ENCODE measurements around the gene NCF4. TPM values are rescaled to one million over a fixed set of nuclear protein-coding genes. Genes with fewer than 3 reads are reported as not detected.
A peak's percentile ranks its signal among the peaks of the same experiment; 100 is the strongest.

NCF4 gene
- polyA plus RNA-seq, 2 donors = 4.2 to 7.0 TPM

DNA sequence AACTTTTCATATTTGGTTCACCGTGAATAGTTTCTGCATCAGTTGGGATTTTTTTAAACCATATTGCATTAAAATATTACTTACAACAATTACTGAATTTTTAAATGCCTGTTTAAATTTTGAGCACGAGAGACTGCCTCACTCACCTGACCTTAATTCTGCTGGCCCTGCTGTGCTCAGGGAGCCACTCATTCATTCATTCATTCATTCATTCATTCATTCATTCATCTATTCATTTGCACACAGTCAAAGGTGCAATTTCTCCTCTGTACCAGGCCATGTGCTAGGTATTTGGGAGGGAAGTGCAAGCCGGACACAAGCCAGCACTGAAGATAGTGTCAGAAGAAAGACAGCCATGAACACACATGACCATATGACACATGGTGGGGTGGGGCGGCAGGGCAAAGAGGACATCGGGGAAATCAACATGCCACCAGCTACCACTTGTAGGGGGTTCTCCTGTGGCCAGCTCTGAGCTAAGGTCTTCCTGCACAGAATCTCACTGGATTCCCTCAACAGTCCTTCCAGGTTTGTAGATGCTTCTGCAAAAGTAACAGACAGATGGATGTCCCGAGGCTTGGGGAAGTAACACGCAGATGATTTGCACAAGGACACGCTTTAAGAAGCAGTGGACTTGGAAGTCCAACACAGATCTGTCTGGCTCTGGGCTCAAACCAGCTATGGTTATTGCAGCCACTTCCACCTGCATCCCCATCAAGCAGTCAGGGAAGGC is 52.1 kb downstream of the NCF4 start:
- Histone ChIP-seq H3K27me3 (ENCODE audit: control insufficient read depth in 1 of 2, insufficient read depth in 2 of 2, low read length in 2 of 2) (no peaks in the 10 kb centered on the region), H3K27ac (ENCODE audit: low read depth in 2 of 2, low read length in 1 of 2) (no peak overlapping the region), H3K4me1 (ENCODE audit: control insufficient read depth in 2 of 2, insufficient read depth in 2 of 2, low read length in 1 of 2) (no peaks in the 10 kb centered on the region), H3K4me3 (ENCODE audit: low read depth in 1 of 2, low read length in 2 of 2) (no peak overlapping the region), H3K36me3 (ENCODE audit: control insufficient read depth in 2 of 2, insufficient read depth in 2 of 2, low read length in 1 of 2) (no peaks in the 10 kb centered on the region), H3K9me3 (ENCODE audit: control insufficient read depth in 2 of 2, insufficient read depth in 1 of 2, low read depth in 1 of 2, low read length in 1 of 2) (peaks cover 0 to 2% of the 10 kb centered on the region in 2 donors)
- 79 to 83% methylated on average over 8 of the region's 8 CpGs for WGBS, 2 donors

DNA sequence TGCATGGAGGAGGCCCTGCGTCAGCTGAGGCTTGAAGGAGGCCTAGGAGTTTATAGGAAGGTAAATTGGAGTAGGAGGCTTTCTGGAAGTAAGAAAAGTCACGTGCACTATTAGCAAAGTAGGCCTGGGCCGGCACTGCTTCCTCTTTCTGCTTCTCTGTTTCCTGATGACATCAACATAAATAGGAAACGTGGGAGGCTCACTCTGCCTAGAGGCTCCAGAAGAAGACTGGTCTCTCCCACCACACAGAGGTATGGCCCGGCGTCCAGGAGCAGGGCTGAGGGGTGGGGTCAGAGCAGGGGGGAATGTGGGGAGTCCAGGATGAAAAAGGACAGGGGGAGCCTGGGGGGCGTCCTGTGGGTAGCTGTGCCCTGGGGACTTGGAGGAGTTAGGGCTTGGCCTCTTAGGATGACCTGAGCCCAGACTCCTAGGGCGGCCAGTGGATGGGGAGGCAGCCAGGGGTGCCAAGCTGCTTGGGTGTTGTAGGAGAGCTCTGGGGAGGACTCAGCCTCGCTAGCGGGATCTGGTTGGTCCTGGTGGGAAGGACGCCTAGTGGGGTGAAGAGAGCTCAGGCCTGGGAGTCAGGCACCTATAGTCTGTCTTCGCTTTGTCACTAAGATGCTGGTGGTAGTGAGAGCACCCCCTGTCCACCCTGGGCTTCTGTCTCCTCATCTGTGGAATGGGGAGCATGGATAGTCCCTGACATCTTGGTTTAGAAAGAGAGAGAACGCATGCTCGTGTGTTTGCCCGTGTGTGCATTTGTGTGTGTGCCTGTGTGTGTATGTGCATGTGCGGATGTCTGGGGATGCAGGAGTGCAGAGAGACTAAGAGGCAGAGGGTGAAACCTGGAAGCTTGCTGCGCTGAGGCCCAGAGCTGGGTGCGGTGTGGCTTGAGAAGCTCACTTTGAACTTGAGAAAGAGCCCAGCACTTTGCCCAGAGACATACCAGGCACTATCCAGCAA is 52.9 kb downstream of the NCF4 start, which contains the start of gene CSF2RB:
Gene CSF2RB (plus strand): TSS at position 202 of the 963 bp plus-strand sequence. CDS start 8,580 bp downstream, outside the sequence.
- Histone ChIP-seq H3K36me3 (ENCODE audit: control insufficient read depth in 2 of 2, insufficient read depth in 2 of 2, low read length in 1 of 2) (no peaks in the 10 kb centered on the region), H3K4me1 (ENCODE audit: control insufficient read depth in 2 of 2, insufficient read depth in 2 of 2, low read length in 1 of 2) (no peaks in the 10 kb centered on the region), H3K9me3 (ENCODE audit: control insufficient read depth in 2 of 2, insufficient read depth in 1 of 2, low read depth in 1 of 2, low read length in 1 of 2) (peaks cover 0 to 2% of the 10 kb centered on the region in 2 donors), H3K27ac (ENCODE audit: low read depth in 2 of 2, low read length in 1 of 2) (peak within 1 kb of the TSS in 1 of 2 donors; percentile 47), H3K4me3 (ENCODE audit: low read depth in 1 of 2, low read length in 2 of 2) (peak within 1 kb of the TSS in 1 of 2 donors; percentile 30), H3K27me3 (ENCODE audit: control insufficient read depth in 1 of 2, insufficient read depth in 2 of 2, low read length in 2 of 2) (no peaks in the 10 kb centered on the region)
- WGBS, 2 donors = 65 to 66% methylated on average over 18 of the region's 18 CpGs

DNA sequence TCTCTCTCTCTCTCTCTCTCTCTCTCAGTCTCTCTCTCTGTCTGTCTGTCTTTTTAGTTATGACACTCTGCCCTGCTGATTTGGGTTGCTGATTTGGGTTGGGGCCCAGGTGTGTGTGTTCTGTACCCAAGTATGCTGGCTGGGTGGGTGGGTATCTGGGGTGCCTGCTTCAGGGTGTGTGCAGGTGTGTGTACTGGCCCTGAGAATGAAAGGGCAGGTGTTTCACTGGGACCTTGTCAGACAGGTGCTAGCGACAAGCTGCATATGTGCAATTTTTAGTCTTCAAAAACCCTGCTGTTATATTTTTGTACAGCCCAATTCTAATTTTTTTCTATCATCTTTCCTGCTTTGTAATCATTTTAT is 53.6 kb downstream of the NCF4 start:
- H3K4me1 ChIP-seq (ENCODE audit: control insufficient read depth in 2 of 2, insufficient read depth in 2 of 2, low read length in 1 of 2) = no peaks in the 10 kb centered on the region
- 69 to 89% methylated on average over 1 of the region's 1 CpG for WGBS, 2 donors
- no peaks in the 10 kb centered on the region for H3K36me3 ChIP-seq (ENCODE audit: control insufficient read depth in 2 of 2, insufficient read depth in 2 of 2, low read length in 1 of 2)
- H3K9me3 ChIP-seq (ENCODE audit: control insufficient read depth in 2 of 2, insufficient read depth in 1 of 2, low read depth in 1 of 2, low read length in 1 of 2) = peaks cover 0 to 2% of the 10 kb centered on the region in 2 donors
- H3K4me3 ChIP-seq (ENCODE audit: low read depth in 1 of 2, low read length in 2 of 2) = peak overlapping the region in 1 of 2 donors; percentile 30
- no peaks in the 10 kb centered on the region for H3K27me3 ChIP-seq (ENCODE audit: control insufficient read depth in 1 of 2, insufficient read depth in 2 of 2, low read length in 2 of 2)
- no peak overlapping the region for H3K27ac ChIP-seq (ENCODE audit: low read depth in 2 of 2, low read length in 1 of 2)

DNA sequence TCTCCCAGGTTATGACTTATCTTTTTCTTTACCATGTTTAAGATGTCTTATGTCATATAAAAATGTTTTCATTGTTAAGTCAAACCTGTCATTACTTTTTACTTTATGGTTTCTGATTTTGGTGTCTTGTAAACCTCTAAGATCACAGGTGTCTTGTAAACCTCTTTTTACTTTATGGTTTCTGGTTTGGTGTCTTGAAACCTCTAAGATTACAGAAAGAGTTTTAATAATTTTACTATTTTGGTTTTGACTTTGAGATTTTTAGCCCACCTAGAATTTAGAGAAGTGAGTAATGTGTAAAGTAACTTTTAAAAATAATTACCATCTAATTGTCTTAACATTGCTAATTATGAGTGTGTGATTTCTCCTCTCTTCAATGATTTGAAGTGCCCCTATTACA is 55.2 kb downstream of the NCF4 start:
- no peak overlapping the region for H3K27ac ChIP-seq (ENCODE audit: low read depth in 2 of 2, low read length in 1 of 2)
- H3K4me3 ChIP-seq (ENCODE audit: low read depth in 1 of 2, low read length in 2 of 2) = no peak overlapping the region
- H3K27me3 ChIP-seq (ENCODE audit: control insufficient read depth in 1 of 2, insufficient read depth in 2 of 2, low read length in 2 of 2) = no peaks in the 10 kb centered on the region
- H3K9me3 ChIP-seq (ENCODE audit: control insufficient read depth in 2 of 2, insufficient read depth in 1 of 2, low read depth in 1 of 2, low read length in 1 of 2) = peaks cover 0 to 2% of the 10 kb centered on the region in 2 donors
- peaks cover 0 to 2% of the 10 kb centered on the region in 2 donors for H3K4me1 ChIP-seq (ENCODE audit: control insufficient read depth in 2 of 2, insufficient read depth in 2 of 2, low read length in 1 of 2)
- H3K36me3 ChIP-seq (ENCODE audit: control insufficient read depth in 2 of 2, insufficient read depth in 2 of 2, low read length in 1 of 2) = no peaks in the 10 kb centered on the region

DNA sequence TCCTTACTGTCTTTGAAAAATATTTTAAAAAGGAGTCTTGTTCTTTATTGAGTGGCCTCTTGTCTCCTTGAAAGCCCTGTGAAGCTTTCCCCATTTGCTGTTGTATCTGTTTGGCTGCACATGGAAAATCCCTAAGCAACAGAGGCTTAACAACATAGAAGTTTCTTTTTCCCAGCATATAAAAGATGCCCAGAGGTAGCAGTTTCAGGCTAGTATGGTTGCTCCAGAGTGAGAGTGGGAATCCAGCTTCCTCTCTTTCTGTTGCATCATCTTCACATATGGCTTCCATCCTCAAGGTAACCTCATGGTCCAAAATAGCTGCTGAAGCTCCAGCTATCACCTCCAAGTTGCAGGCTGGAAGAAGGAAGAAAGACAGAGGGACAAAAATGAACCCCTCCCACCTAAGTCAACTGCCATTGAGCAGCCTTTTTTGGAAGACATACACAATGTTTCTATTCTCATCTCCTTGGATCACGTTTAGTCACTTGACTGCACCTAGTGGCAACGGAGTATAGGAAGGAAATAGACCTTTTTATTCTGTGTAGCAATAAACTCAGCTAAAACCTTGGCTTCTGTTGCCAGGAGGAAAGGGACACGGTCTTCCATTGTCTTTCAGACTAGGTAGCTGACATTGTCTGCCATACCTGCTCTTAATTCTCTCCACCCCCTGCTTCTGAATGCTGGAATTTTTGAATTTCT is 57.9 kb downstream of the NCF4 start:
- Histone ChIP-seq H3K9me3 (ENCODE audit: control insufficient read depth in 2 of 2, insufficient read depth in 1 of 2, low read depth in 1 of 2, low read length in 1 of 2) (no peaks in the 10 kb centered on the region), H3K4me1 (ENCODE audit: control insufficient read depth in 2 of 2, insufficient read depth in 2 of 2, low read length in 1 of 2) (peaks cover 2 to 19% of the 10 kb centered on the region in 2 donors), H3K27me3 (ENCODE audit: control insufficient read depth in 1 of 2, insufficient read depth in 2 of 2, low read length in 2 of 2) (no peaks in the 10 kb centered on the region), H3K27ac (ENCODE audit: low read depth in 2 of 2, low read length in 1 of 2) (no peak overlapping the region), H3K36me3 (ENCODE audit: control insufficient read depth in 2 of 2, insufficient read depth in 2 of 2, low read length in 1 of 2) (no peaks in the 10 kb centered on the region), H3K4me3 (ENCODE audit: low read depth in 1 of 2, low read length in 2 of 2) (no peak overlapping the region)
- WGBS, 2 donors = 68 to 88% methylated on average over 3 of the region's 3 CpGs

DNA sequence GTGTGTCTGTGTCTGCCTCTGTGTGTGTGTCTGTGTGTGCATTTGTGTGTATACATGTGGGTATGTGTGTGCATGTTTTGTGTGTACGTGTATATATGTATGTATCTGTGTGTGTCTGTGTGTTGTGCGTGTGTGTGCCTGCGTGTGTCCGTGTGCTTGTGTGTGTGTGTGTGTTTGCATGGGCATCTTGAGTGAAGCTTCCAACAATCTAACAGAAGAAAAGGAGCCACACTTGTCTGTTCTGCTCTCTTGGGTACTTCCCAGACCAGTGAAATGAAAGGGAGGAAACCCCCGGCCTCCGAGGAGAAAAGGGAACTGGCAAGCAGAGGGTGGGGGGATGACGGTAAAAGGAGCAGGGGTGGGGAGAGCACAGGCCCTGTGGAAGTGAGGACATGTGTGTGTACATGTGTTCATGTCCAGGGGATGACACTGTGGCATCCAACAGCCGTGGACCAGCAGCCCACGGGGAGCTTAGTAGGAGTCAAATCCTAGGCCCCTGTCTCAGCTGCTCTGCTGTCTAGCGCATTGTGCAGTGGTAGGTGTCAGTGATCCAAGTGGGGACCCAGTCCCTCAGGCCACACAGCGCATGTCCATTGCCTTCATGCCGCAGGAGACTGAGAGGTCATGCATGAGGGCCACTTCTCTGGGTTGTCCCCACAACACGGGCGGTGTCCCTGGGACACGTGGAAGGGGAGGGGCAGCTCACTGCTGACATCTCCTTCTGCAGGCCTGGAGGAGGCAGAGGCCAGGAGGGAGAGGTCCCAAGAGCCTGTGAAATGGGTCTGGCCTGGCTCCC is 60.7 kb downstream of the NCF4 start:
- 51 to 56% methylated on average over 15 of the region's 15 CpGs for WGBS, 2 donors
- Histone ChIP-seq H3K27me3 (ENCODE audit: control insufficient read depth in 1 of 2, insufficient read depth in 2 of 2, low read length in 2 of 2) (no peaks in the 10 kb centered on the region), H3K4me3 (ENCODE audit: low read depth in 1 of 2, low read length in 2 of 2) (no peak overlapping the region), H3K9me3 (ENCODE audit: control insufficient read depth in 2 of 2, insufficient read depth in 1 of 2, low read depth in 1 of 2, low read length in 1 of 2) (no peaks in the 10 kb centered on the region), H3K4me1 (ENCODE audit: control insufficient read depth in 2 of 2, insufficient read depth in 2 of 2, low read length in 1 of 2) (peaks cover 2 to 19% of the 10 kb centered on the region in 2 donors), H3K36me3 (ENCODE audit: control insufficient read depth in 2 of 2, insufficient read depth in 2 of 2, low read length in 1 of 2) (no peaks in the 10 kb centered on the region), H3K27ac (ENCODE audit: low read depth in 2 of 2, low read length in 1 of 2) (no peak overlapping the region)

DNA sequence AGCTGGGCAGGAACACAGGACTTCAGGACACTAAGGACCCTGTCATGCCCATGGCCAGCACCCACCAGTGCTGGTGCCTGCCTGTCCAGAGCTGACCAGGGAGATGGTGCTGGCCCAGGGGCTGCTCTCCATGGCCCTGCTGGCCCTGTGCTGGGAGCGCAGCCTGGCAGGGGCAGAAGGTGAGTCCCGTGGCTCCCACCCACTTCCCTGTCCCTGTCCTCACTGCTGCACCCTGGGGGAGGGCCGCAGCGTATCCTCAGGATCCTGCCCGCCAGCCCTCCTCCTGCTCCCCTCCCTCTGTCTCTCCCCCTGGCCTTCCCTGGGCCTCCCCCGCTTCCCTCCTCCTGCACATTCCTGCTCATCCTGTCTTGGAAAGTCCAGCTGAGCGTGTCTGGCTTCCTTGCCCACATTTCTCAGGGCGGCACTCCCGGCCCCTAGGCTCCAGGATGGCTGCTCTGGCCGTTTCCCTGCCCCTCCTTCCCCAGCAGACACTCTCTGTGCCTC is 61.4 kb downstream of the NCF4 start:
- no peaks in the 10 kb centered on the region for H3K36me3 ChIP-seq (ENCODE audit: control insufficient read depth in 2 of 2, insufficient read depth in 2 of 2, low read length in 1 of 2)
- H3K27ac ChIP-seq (ENCODE audit: low read depth in 2 of 2, low read length in 1 of 2) = no peak overlapping the region
- no peak overlapping the region for H3K4me3 ChIP-seq (ENCODE audit: low read depth in 1 of 2, low read length in 2 of 2)
- 42 to 44% methylated on average over 5 to 10 of the region's 10 CpGs for WGBS, 2 donors
- H3K27me3 ChIP-seq (ENCODE audit: control insufficient read depth in 1 of 2, insufficient read depth in 2 of 2, low read length in 2 of 2) = no peaks in the 10 kb centered on the region
- no peaks in the 10 kb centered on the region for H3K9me3 ChIP-seq (ENCODE audit: control insufficient read depth in 2 of 2, insufficient read depth in 1 of 2, low read depth in 1 of 2, low read length in 1 of 2)
- H3K4me1 ChIP-seq (ENCODE audit: control insufficient read depth in 2 of 2, insufficient read depth in 2 of 2, low read length in 1 of 2) = peaks cover 2 to 19% of the 10 kb centered on the region in 2 donors

DNA sequence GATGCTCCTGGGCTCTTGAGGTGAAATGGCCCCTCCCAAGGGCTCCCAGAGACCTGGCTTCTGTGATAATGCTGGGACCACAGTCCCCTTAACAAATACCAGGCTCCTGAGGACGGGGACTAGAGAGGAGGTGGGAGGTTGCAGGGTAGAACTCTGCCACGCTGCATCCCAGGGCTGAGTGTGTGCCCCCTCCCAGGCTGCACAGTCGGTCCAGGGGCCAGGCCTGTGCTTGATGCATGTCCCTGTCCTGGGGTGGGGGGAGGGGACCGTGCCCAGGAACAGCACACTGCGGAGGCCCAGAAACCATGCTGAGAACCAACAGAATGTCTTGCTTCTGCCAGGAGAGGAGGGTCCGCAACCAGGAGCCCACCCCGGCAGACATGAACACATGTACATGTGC is 61.9 kb downstream of the NCF4 start:
- Histone ChIP-seq H3K27ac (ENCODE audit: low read depth in 2 of 2, low read length in 1 of 2) (no peak overlapping the region), H3K27me3 (ENCODE audit: control insufficient read depth in 1 of 2, insufficient read depth in 2 of 2, low read length in 2 of 2) (no peaks in the 10 kb centered on the region), H3K9me3 (ENCODE audit: control insufficient read depth in 2 of 2, insufficient read depth in 1 of 2, low read depth in 1 of 2, low read length in 1 of 2) (no peaks in the 10 kb centered on the region), H3K4me1 (ENCODE audit: control insufficient read depth in 2 of 2, insufficient read depth in 2 of 2, low read length in 1 of 2) (peaks cover 2 to 19% of the 10 kb centered on the region in 2 donors), H3K36me3 (ENCODE audit: control insufficient read depth in 2 of 2, insufficient read depth in 2 of 2, low read length in 1 of 2) (peaks cover 0 to 2% of the 10 kb centered on the region in 2 donors), H3K4me3 (ENCODE audit: low read depth in 1 of 2, low read length in 2 of 2) (no peak overlapping the region)
- WGBS, 2 donors = 76 to 83% methylated on average over 7 of the region's 7 CpGs
